GM21723 (cell line): ENCODE data around the gene DDN.
A peak's percentile ranks its signal among the peaks of the same experiment; 100 is the strongest.

Experiments used
- ATAC-seq: cut with Tn5 transposase; IDR thresholded peaks from one replicate; pipeline ENCODE4 v1.9.1; 2021; ENCODE audit warnings: mild to moderate bottlenecking, moderate library complexity; ENCODE audit not compliant: unreplicated experiment

Gene DDN

GRCh38 chr12:48968467-48968866, 30.7 kb downstream of the DDN start:
- ATAC-seq = no peak

DNA sequence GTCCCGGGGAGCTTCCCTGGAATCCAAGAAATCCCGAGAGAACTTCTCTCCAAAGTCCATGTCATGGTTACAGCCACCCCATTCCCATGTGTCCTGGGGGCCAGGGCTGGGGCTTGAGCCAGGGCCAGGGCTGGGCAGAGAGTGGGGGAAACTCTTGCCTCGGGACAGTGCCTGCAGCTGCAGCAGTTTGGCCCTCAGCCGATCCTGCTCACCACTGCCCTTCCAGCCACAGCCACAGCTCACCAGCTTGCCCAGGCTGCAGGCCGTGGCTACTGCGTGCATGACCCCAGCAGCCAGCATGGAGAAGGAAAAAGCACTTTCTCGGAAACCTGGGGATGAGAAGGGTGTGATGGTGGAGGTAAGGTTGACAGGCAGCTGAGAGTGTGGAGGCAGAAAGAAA, 31.2 kb downstream of the DDN start:
- no peak for ATAC-seq

GRCh38 chr12:48966177-48966895, 32.8 kb downstream of the DDN start:
- no peak for ATAC-seq

DNA sequence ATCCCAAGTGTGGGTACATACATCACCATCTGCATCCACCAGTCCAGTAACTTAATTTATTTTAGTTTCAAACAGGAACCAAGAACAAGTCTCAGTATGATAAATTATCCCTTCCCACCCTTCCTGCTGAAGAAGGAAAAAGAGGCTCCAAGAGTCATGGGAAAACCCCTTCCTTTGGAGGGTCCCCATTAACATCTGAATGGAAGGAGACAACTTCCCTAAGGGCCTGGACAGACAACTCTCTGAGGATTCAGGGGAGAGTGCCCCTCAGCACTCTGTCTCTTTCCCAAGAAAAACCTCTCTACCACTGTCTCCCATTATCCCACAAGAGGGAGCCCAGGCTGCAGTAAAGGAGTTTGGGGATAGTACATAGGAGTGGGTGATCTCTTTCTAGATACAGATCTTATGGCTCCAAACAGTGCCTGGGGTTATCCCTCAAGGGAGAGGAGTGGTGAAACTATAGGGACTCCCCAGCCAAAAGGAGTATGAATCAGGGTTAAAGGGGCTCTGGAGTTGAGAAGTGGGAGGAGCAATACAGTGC, 33.8 kb downstream of the DDN start:
- ATAC-seq = no peak

DNA sequence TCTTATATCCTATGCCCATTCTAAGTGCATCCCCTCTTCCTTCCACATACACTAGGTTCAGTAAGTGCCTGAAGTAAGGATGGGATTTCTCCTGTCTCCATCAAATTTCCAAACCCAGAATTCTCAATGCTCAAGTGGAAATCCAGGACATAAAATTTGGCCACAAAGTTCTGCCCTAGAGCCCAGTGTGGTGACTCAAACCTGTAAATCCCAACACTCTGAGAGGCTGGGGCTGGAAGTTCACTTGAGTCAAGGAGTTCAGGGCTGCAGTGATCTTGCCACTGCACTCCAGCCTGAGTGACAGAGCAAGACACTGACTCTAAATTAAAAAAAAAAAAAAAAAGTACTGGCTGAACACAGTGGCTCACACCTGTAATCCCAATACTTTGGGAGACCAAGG, 37.4 kb downstream of the DDN start:
- no peak for ATAC-seq

- no peak for ATAC-seq
These were observed 37.8 kb downstream of the DDN start for GRCh38 chr12:48961331-48961730.

DNA sequence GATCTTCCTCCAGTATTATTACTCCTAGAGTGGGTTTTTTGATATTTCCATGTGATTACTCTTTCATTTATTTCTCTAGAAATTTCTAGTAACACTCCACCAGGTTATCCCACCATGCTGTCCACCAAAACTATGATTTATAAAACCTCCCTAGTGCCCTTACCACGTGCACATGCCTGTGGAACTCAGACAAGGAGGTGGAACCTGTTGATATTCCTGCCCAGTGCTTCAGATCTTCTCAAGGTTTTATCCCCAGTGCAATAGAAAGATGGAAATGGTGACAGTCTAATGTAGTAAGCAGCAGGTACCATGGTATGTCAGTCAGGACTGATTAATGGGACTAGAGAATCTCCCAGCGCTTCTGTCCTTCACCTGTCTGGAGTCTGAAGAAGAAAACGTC, 38.3 kb downstream of the DDN start:
- no peak for ATAC-seq

DNA sequence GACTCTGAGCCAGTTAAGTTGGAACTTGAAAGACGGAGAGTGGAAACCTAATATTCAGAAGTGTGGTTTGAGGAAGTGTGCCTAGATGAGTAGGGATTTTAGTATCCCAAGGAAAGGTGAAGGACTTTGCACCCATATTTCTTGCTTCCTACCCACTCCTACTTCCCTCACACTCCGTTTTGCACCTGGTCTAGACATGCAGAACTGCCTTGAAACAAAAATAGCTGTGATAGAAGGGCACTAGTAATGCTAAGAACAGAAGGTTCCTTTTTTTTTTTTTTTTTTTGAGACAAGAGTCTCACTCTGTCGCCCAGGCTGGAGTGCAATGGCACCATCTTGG, 41.2 kb downstream of the DDN start:
- ATAC-seq = no peak

- peak; percentile 94 for ATAC-seq
These were observed 41.8 kb downstream of the DDN start, which contains the start of gene ARF3 for GRCh38 chr12:48957141-48958048. Gene ARF3 (minus strand): TSS chr12:48957487. CDS start chr12:48941095, 16,392 bp downstream.

- peak; percentile 15 for ATAC-seq
These were observed 42.7 kb downstream of the DDN start for GRCh38 chr12:48956279-48957140.

GRCh38 chr12:48954841-48955501, 44.2 kb downstream of the DDN start:
- ATAC-seq = no peak

- no peak for ATAC-seq
These were observed 45.1 kb downstream of the DDN start for GRCh38 chr12:48954061-48954460.

DNA sequence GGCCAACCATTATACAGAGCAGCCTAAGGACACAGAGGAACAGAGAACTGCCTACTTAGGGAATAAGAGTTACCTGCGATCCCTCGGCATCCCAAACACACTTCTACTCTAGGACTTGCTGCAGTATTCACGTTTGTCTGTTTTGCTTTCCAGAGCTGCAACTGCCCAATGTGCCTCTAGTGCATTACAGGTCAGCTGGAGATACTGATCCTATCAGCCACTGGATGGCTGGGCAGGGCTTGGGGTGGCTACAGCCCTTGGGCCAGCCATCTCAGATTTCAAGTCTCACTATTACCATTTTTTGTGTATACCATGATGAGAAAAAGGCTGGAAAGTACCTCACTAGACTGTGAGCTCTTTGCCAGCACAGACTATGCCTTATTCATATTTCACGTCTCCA, 46.5 kb downstream of the DDN start:
- ATAC-seq = no peak

DNA sequence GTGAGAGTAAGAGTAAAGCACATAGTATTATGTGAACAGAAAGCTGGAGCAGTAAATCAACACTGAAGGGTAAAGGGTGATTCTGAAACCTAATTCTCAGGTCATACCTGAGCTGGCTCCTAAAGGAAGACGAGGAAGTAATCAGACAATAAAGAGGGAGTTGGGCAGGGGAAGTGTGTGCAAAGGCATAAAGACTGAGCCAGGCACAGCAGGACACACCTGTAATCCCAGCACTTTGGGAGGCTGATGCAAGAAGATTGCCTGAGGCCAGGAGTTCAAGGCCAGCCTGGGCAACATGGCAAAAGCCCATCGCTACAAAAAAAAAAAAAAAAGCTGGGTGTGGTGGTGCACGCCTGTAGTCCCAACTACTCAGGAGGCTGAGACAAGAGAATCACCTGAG, 51.4 kb downstream of the DDN start:
- no peak for ATAC-seq

GRCh38 chr12:48946943-48947342, 52.2 kb downstream of the DDN start:
- ATAC-seq = no peak

DNA sequence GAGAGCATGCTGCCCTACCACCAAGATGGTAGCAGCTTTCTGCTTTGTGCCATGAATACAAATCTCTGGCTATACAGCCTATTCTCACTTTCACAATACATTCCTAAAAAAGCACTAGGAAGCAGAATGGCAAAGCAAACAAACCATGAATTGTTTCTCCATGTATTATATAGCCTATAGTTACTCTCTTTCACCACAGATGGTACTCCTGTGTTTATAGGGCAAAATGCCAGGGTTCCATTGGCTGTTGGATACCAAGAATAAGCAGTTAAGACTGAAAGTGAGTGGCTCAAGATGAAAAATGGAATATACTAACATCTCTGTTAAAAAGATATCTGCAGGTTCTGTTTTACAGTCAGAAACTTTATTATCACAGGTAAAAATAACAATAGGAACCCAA, 53.0 kb downstream of the DDN start:
- no peak for ATAC-seq
